Measurements from ENCODE around the gene KLRC2. TPM values are rescaled to one million over a fixed set of nuclear protein-coding genes. Genes with fewer than 3 reads are reported as not detected.
"Not testable (repeated sequence)": the region's sequence is repeated elsewhere in the genome, so short reads cannot be mapped to it uniquely, and the experiment has no call there.

Gene KLRC2
- total RNA-seq (under 1 TPM in 1 of 4 donors, not detected in 3; 0.49 TPM), polyA plus RNA-seq (under 1 TPM in 1 of 3 donors, not detected in 2; 0.74 TPM)

- H3K4me3 ChIP-seq; H3K4me1 ChIP-seq; H3K27me3 ChIP-seq; H3K27ac ChIP-seq; H3K36me3 ChIP-seq; H3K9me3 ChIP-seq; intact Hi-C loops (cut with DNase I): not testable (repeated sequence)
- WGBS, 2 donors: 4 to 23% methylated on average over 3 of the region's 3 CpGs
- peak; percentile 39 for DNase-seq
These were observed at the start of gene KLRC2 for GRCh38 chr12:10435816-10436215. Gene KLRC2 (minus strand): TSS chr12:10436010. CDS start chr12:10435986, 24 bp downstream.

- H3K27me3 ChIP-seq; DNase-seq; intact Hi-C loops (cut with DNase I); H3K36me3 ChIP-seq; H3K27ac ChIP-seq; H3K4me3 ChIP-seq; H3K4me1 ChIP-seq; H3K9me3 ChIP-seq: not testable (repeated sequence)
- WGBS, 2 donors: 52 to 53% methylated on average over 2 of the region's 2 CpGs
These were observed 46.1 kb upstream of the KLRC2 start for GRCh38 chr12:10481901-10482300.

GRCh38 chr12:10472808-10473207, 37.0 kb upstream of the KLRC2 start:
- H3K4me1 ChIP-seq; H3K9me3 ChIP-seq; DNase-seq; H3K36me3 ChIP-seq; H3K27ac ChIP-seq; H3K27me3 ChIP-seq; intact Hi-C loops (cut with DNase I); H3K4me3 ChIP-seq: not testable (repeated sequence)
- WGBS, 2 donors: 84 to 91% methylated on average over 5 of the region's 5 CpGs

- intact Hi-C loops (cut with DNase I): no loop called here
- Histone ChIP-seq H3K27me3 (no peaks in the 10 kb centered on the region), H3K36me3 (no peaks in the 10 kb centered on the region), H3K9me3 (no peaks in the 10 kb centered on the region), H3K27ac (no peak overlapping the region), H3K4me3 (no peak overlapping the region), H3K4me1 (no peaks in the 10 kb centered on the region)
- WGBS, 2 donors: 89 to 90% methylated on average over 1 of the region's 1 CpG
- no peak for DNase-seq
- TF ChIP-seq CTCF (IDR thresholded peaks at IDR 0.05) (no peak), EP300 (IDR thresholded peaks at IDR 0.05) (no peak), POLR2AphosphoS5 (IDR thresholded peaks at IDR 0.05) (no peak), POLR2A (IDR thresholded peaks at IDR 0.05) (no peak)
These were observed 33.9 kb upstream of the KLRC2 start for GRCh38 chr12:10469701-10470100.

- intact Hi-C loops (cut with DNase I): no loop called here
- H3K4me3 ChIP-seq: no peak overlapping the region
These were observed 30.5 kb upstream of the KLRC2 start for GRCh38 chr12:10466311-10466710.

GRCh38 chr12:10457760-10458159, 21.9 kb upstream of the KLRC2 start:
- TF ChIP-seq POLR2A (IDR thresholded peaks at IDR 0.05) (no peak), EP300 (IDR thresholded peaks at IDR 0.05) (no peak), CTCF (IDR thresholded peaks at IDR 0.05) (no peak), POLR2AphosphoS5 (IDR thresholded peaks at IDR 0.05) (no peak)
- Histone ChIP-seq H3K36me3 (no peaks in the 10 kb centered on the region), H3K27ac (no peak overlapping the region), H3K9me3 (peaks cover 0 to 14% (median 2%) of the 10 kb centered on the region in 4 donors), H3K4me1 (no peaks in the 10 kb centered on the region), H3K27me3 (no peaks in the 10 kb centered on the region), H3K4me3 (no peak overlapping the region)
- DNase-seq: no peak
- WGBS, 2 donors: 93 to 99% methylated on average over 3 of the region's 3 CpGs
- intact Hi-C loops (cut with DNase I): no loop called here

More at GRCh38 chr12:10466311-10466710, 30.5 kb upstream of the KLRC2 start:
- Histone ChIP-seq H3K36me3 (no peaks in the 10 kb centered on the region), H3K4me1 (no peaks in the 10 kb centered on the region), H3K9me3 (no peaks in the 10 kb centered on the region), H3K27me3 (no peaks in the 10 kb centered on the region), H3K27ac (no peak overlapping the region)
- TF ChIP-seq EP300 (IDR thresholded peaks at IDR 0.05): no peak
- no peak for TF ChIP-seq CTCF (IDR thresholded peaks at IDR 0.05)
- no peak for TF ChIP-seq POLR2AphosphoS5 (IDR thresholded peaks at IDR 0.05)
- DNase-seq: no peak
- 93 to 94% methylated on average over 4 of the region's 4 CpGs for WGBS, 2 donors
